HG02642 (cell line): ENCODE results near the gene PRCD.

Experiments
- ATAC-seq: cut with Tn5 transposase; IDR thresholded peaks from one replicate; pipeline ENCODE4 v1.9.1; 2021; ENCODE audit warnings: mild to moderate bottlenecking; ENCODE audit not compliant: unreplicated experiment, poor library complexity

The PRCD gene

GRCh38 chr17:76566613-76566943 lies 26.7 kb downstream of the PRCD start:
- no peak for ATAC-seq

- ATAC-seq: no peak
Measured at GRCh38 chr17:76566988-76567431, 27.2 kb downstream of the PRCD start.

GRCh38 chr17:76567634-76568432 lies 28.0 kb downstream of the PRCD start:
- ATAC-seq: no peak

GRCh38 chr17:76568811-76569221 lies 29.0 kb downstream of the PRCD start:
- ATAC-seq: no peak

GRCh38 chr17:76569607-76570279 lies 29.9 kb downstream of the PRCD start:
- no peak for ATAC-seq

GRCh38 chr17:76570457-76570856 lies 30.6 kb downstream of the PRCD start:
- ATAC-seq: no peak

- no peak for ATAC-seq
Measured at GRCh38 chr17:76570877-76571471, 31.1 kb downstream of the PRCD start.

- no peak for ATAC-seq
Measured at GRCh38 chr17:76572201-76572910, 32.5 kb downstream of the PRCD start.

GRCh38 chr17:76573096-76573495 lies 33.3 kb downstream of the PRCD start:
- ATAC-seq: no peak

- ATAC-seq: no peak
Measured at GRCh38 chr17:76574166-76574565, 34.3 kb downstream of the PRCD start.

- ATAC-seq: no peak
Measured at GRCh38 chr17:76575570-76575969, 35.7 kb downstream of the PRCD start.

- no peak for ATAC-seq
Measured at GRCh38 chr17:76576189-76576588, 36.3 kb downstream of the PRCD start.

GRCh38 chr17:76577876-76578275 lies 38.0 kb downstream of the PRCD start:
- no peak for ATAC-seq

GRCh38 chr17:76578376-76578775 lies 38.5 kb downstream of the PRCD start:
- no peak for ATAC-seq

- ATAC-seq: no peak
Measured at GRCh38 chr17:76579281-76579680, 39.4 kb downstream of the PRCD start.

- ATAC-seq: no peak
Measured at GRCh38 chr17:76581515-76581914, 41.7 kb downstream of the PRCD start.

- ATAC-seq: no peak
Measured at GRCh38 chr17:76582660-76583059, 42.8 kb downstream of the PRCD start.

- ATAC-seq: no peak
Measured at GRCh38 chr17:76584427-76585032, 44.7 kb downstream of the PRCD start.

GRCh38 chr17:76585033-76585648 lies 45.3 kb downstream of the PRCD start:
- no peak for ATAC-seq
